SK-N-SH treated with all-trans-retinoic acid at 6 μM for 48 hours (cell line): ENCODE measurements around the gene AP3D1.

Source experiments
- CSRNP3 ChIP-seq: fragments of 250-450 bp; sonication (Bioruptor Pico); IDR thresholded peaks from 2 replicates; pipeline ENCODE4 v1.5.1; 2021; ENCODE audit warnings: mild to moderate bottlenecking, moderate library complexity
- GLIS3 ChIP-seq: fragments of 250-450 bp; sonication (Bioruptor Pico); IDR thresholded peaks from 2 replicates; pipeline ENCODE4 v1.5.0; 2020; ENCODE audit warnings: mild to moderate bottlenecking, moderate library complexity
- ISL1 ChIP-seq: fragments of 250-450 bp; sonication (Bioruptor Pico); IDR thresholded peaks from 2 replicates; pipeline ENCODE4 v2.1.2; 2022; ENCODE audit warnings: mild to moderate bottlenecking, moderate library complexity
- PATZ1 ChIP-seq: fragments of 250-450 bp; sonication (Bioruptor Pico); IDR thresholded peaks from 2 replicates; pipeline ENCODE4 v1.8.0; 2020; ENCODE audit warnings: mild to moderate bottlenecking, moderate library complexity, borderline replicate concordance
- TCF4 ChIP-seq: fragments of 250-450 bp; sonication (Bioruptor Pico); IDR thresholded peaks from 2 replicates; pipeline ENCODE4 v1.8.0; 2021; ENCODE audit warnings: mild to moderate bottlenecking, moderate library complexity, borderline replicate concordance
- TOX ChIP-seq: fragments of 250-450 bp; sonication (Bioruptor Pico); IDR thresholded peaks from 2 replicates; pipeline ENCODE4 v1.8.0; 2021; ENCODE audit warnings: mild to moderate bottlenecking, moderate library complexity, borderline replicate concordance
- ZFP3 ChIP-seq: fragments of 250-450 bp; sonication (Bioruptor Pico); IDR thresholded peaks from 2 replicates; pipeline ENCODE4 v1.5.0; 2020; ENCODE audit warnings: mild to moderate bottlenecking, moderate library complexity
- ZFP30 ChIP-seq: fragments of 450-650 bp; formaldehyde crosslinking; IDR thresholded peaks from 2 replicates; pipeline ENCODE4 v1.5.0; 2022; ENCODE audit warnings: mild to moderate bottlenecking, moderate library complexity
- ZNF70 ChIP-seq: fragments of 450-650 bp; formaldehyde crosslinking; IDR thresholded peaks from 2 replicates; pipeline ENCODE4 v1.5.0; 2020; ENCODE audit warnings: mild to moderate bottlenecking, moderate library complexity

DNA sequence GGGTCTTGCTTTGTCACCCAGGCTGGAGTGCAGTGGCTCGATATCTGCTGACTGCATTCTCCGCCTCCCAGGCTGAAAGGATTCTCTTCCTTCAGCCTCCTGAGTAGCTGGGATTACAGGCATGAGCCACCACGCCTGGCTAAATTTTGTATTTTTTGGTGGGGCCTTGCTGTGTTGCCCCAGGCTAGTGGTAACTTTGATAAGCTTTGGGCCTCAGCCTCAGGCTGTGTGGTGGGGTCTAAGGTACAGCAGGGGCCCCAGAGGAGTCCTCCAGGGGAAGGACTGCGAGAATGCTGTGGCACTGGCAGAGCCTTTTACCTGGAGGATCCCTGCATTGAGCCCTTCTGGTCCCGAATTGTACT is 19.6 kb upstream of the AP3D1 start:
- TF ChIP-seq TOX (CRISPR knock-in tag) (no peak), ZFP30 (CRISPR knock-in tag) (no peak), TCF4 (no peak), CSRNP3 (CRISPR knock-in tag) (no peak), ISL1 (no peak), PATZ1 (CRISPR knock-in tag) (no peak), ZFP3 (CRISPR knock-in tag) (no peak), GLIS3 (CRISPR knock-in tag) (no peak), ZNF70 (no peak)
